Esophagus muscularis mucosa (tissue), 4 donors: ENCODE measurements around the gene ITPR2. TPM values are rescaled to one million over a fixed set of nuclear protein-coding genes. Genes with fewer than 3 reads are reported as not detected.
A peak's percentile ranks its signal among the peaks of the same experiment; 100 is the strongest.

ENCODE experiments used
- DNase-seq: peaks from one replicate; pipeline ENCODE4 v3.0.0-alpha.2; 2017; ENCODE audit errors: extremely low spot score
- H3K27ac ChIP-seq, 4 donors: fragments of 200-600 bp; sonication (generic); replicated peaks in 1 of 4; 1 replicate in 3 of 4; 2 replicates in 1 of 4; pipeline ENCODE4 v1.5.1; 2016 to 2019; ENCODE audit warnings: mild to moderate bottlenecking in 1 of 4
- H3K27me3 ChIP-seq, 4 donors: fragments of 200-600 bp; sonication (generic); one replicate each; pipeline versions ENCODE4 v1.5.1 to v1.6.0; 2016 to 2019
- H3K36me3 ChIP-seq, 4 donors: fragments of 200-600 bp; sonication (generic); one replicate each; pipeline ENCODE4 v1.5.1; 2016 to 2019
- H3K4me1 ChIP-seq, 4 donors: fragments of 200-600 bp; sonication (generic); one replicate each; pipeline ENCODE4 v1.5.1; 2016 to 2019
- H3K4me3 ChIP-seq, 4 donors: fragments of 200-600 bp; sonication (generic); 1 replicate in 2 of 4; 2 replicates in 2 of 4; pipeline ENCODE4 v1.5.1; 2016 to 2019; ENCODE audit warnings: mild to moderate bottlenecking in 4 of 4, moderate library complexity in 1 of 4
- H3K9me3 ChIP-seq, 4 donors: fragments of 200-600 bp; sonication (generic); 1 replicate in 3 of 4; 2 replicates in 1 of 4; pipeline ENCODE4 v1.5.1; 2016 to 2019
- EP300 ChIP-seq: sonication (generic); formaldehyde crosslinking; IDR thresholded peaks from one replicate; pipeline ENCODE4 v1.6.1; 2017; ENCODE audit warnings: antibody characterized with exemption
- POLR2A ChIP-seq: fragments of 450-650 bp; IDR thresholded peaks from one replicate; pipeline ENCODE4 v1.6.1; 2017; ENCODE audit warnings: antibody characterized with exemption, moderate library complexity, mild to moderate bottlenecking, low read depth
- POLR2AphosphoS5 ChIP-seq, 2 donors: sonication (generic); formaldehyde crosslinking; IDR thresholded peaks; one replicate each; pipeline ENCODE4 v1.6.1; 2017; ENCODE audit warnings: antibody characterized with exemption in 2 of 2
- WGBS: methylation state at CpG from one replicate; pipeline ENCODE4 v1.1.5; 2018; 5-methylcytosine and 5-hydroxymethylcytosine counted together
- intact Hi-C: fragments of 100-400 bp; cut with DNase I; formaldehyde crosslinking; loops from one replicate; pipeline ENCODE4 v1.15.1; 2023
- total RNA-seq, 4 donors: library from RNA; depleted of rRNA; stranded (reverse); fragments of >200 nt; gene quantifications; one replicate each; pipeline versions ENCODE4 v1.1.0 to v1.2.1, GENCODE V29; 2016
- TF ChIP-seq, protein P1 (sequence below), 3 experiments: fragments of 200-600 bp in 2 of 3; fragments of 450-650 bp in 1 of 3; sonication (generic) in 2 of 3; IDR thresholded peaks; one replicate each; pipeline ENCODE4 v1.5.1; 2017 to 2019; ENCODE audit warnings: antibody characterized with exemption in 3 of 3, mild to moderate bottlenecking in 2 of 3, moderate library complexity in 1 of 3

Gene ITPR2
- total RNA-seq, 4 donors from 2014 or later, result 23.7 to 26.6 (median 25.4) TPM

DNA sequence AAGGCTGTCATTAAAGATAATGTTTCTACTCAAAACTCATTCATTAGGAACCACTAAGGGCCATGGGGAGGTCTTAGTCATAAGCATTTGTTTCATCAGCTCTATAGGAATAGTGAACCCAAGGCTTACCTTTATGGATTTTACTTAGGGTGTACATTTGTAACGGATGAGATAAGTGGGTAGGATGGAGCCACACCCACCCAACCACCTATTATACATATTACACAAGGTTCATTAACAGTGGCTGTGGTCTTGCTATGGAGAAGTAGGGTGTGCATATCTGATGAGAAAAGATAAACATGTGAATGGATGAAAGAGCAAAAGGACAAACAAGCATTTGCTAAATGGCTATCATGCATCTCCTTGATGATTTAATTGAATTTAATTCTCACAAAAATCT is 39.6 kb upstream of the ITPR2 start:
- H3K4me3 ChIP-seq, result no peak overlapping the region
- H3K27ac ChIP-seq, result no peak overlapping the region
- H3K4me1 ChIP-seq, result peaks cover 11 to 19% (median 15%) of the 10 kb centered on the region in 4 donors
- H3K9me3 ChIP-seq, result no peaks in the 10 kb centered on the region
- H3K27me3 ChIP-seq, result no peaks in the 10 kb centered on the region
- TF ChIP-seq EP300 (no peak), POLR2A (no peak), POLR2AphosphoS5 (IDR thresholded peaks at IDR 0.05) (no peak)
- TF ChIP-seq, protein P1, sequence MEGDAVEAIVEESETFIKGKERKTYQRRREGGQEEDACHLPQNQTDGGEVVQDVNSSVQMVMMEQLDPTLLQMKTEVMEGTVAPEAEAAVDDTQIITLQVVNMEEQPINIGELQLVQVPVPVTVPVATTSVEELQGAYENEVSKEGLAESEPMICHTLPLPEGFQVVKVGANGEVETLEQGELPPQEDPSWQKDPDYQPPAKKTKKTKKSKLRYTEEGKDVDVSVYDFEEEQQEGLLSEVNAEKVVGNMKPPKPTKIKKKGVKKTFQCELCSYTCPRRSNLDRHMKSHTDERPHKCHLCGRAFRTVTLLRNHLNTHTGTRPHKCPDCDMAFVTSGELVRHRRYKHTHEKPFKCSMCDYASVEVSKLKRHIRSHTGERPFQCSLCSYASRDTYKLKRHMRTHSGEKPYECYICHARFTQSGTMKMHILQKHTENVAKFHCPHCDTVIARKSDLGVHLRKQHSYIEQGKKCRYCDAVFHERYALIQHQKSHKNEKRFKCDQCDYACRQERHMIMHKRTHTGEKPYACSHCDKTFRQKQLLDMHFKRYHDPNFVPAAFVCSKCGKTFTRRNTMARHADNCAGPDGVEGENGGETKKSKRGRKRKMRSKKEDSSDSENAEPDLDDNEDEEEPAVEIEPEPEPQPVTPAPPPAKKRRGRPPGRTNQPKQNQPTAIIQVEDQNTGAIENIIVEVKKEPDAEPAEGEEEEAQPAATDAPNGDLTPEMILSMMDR (IDR thresholded peaks at IDR 0.05), result no peak
- intact Hi-C loops, result no loop called here
- 90% methylated on average over 1 of the region's 1 CpG for WGBS
- H3K36me3 ChIP-seq, result no peaks in the 10 kb centered on the region
- no peak for DNase-seq

DNA sequence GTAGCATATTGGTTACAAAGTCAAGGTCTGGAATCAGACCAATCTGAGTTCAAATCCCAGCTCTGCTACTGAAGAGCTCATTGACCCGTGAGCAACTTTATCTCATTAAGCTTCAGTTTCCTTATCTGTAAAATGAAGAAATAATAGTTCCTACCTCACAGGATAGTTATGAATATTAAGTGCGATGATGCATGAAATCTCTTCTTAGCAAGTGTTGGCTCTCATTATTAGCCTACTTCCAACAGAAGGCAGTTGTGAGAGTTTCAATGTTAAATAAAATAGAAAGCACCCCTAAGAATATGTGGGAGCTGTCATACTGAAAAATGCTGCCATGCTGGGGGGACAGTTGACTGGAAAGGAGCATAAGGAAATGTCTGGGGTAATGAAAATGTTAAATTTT is 39.0 kb upstream of the ITPR2 start:
- DNase-seq, result no peak
- H3K4me1 ChIP-seq, result peaks cover 9 to 19% (median 15%) of the 10 kb centered on the region in 4 donors
- TF ChIP-seq POLR2AphosphoS5 (IDR thresholded peaks at IDR 0.05) (no peak), EP300 (no peak), POLR2A (no peak)
- TF ChIP-seq, protein P1 (IDR thresholded peaks at IDR 0.05), result no peak
- H3K9me3 ChIP-seq, result no peaks in the 10 kb centered on the region
- intact Hi-C loops, result no loop called here
- no peaks in the 10 kb centered on the region for H3K27me3 ChIP-seq
- no peak overlapping the region for H3K27ac ChIP-seq
- H3K36me3 ChIP-seq, result no peaks in the 10 kb centered on the region
- H3K4me3 ChIP-seq, result no peak overlapping the region
- WGBS, result 100% methylated on average over 2 of the region's 2 CpGs

DNA sequence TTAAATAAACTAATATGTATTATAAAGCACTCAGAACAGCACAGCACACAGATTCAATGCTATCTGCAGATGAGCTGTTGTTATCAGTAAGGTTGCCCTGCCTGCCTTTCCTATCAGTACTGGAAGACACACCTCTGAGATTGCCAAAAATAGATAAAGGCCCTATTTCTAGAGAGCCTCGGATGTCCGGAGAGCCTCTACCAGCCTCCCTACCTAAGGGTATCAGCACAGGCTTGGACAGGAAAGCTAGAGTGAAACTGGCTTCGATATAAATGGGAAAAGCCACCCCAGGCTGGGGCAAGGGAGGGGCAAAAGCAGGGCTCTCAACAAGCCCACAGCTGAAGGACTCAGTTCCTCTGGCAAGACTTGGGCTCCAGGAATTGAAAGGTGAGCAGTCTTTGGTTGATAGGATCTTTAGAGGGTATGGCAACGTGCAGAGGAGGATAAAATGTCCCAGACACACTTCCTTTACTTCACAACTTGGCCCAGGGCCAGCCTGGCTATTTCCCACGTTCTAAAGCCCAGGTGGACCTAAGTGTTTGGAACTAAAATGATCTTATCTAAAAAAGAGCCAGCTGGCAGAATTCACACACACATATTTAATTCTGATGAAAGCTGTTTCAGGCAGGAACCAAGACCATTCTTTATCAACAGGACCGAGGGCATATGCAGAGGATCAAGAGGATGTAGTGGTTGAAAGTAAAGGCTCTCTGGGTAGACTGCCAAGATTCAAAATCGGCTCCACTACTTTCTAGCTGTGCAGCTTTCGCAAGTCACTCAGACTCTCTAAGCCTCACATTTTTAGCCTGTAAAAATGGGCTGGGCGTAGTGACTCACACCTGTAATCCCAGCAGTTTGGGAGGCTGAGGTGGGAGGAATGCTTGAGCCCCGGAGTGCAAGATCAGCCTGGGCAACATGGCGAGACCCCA is 37.8 kb upstream of the ITPR2 start:
- Histone ChIP-seq H3K27me3 (no peaks in the 10 kb centered on the region), H3K36me3 (no peaks in the 10 kb centered on the region), H3K9me3 (no peaks in the 10 kb centered on the region), H3K27ac (peak overlapping the region in 1 of 4 donors; percentile 32), H3K4me3 (no peak overlapping the region), H3K4me1 (peaks cover 9 to 19% (median 15%) of the 10 kb centered on the region in 4 donors)
- TF ChIP-seq, protein P1 (IDR thresholded peaks at IDR 0.05), result no peak
- intact Hi-C loops, result no loop called here
- 38% methylated on average over 11 of the region's 11 CpGs for WGBS
- no peak for DNase-seq

DNA sequence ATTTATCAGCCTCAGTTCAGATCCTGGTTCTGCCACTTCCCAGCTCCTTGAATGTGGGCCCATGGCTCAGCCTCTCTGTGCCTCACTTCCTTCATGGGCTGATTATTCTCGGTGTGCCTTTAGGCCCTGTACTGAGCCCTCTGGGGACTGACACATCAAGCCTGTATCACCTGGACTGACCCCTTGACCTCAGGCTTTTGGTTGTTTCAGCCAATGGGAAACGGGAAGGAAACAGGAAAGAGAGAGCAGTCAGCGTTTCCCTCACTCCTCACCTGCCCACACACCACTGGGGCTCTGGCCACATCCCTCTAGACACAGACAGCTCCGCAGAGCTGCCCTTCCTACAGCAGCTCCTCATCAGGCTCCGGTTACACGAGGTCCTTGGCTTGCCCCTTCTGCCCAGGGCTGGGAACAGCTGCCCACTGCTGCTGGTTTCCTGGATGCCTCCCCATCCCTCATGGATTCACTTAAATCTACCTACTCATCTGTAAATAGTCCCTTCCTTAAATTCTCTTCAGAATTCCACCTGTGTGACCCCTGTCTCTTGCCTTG is 37.0 kb upstream of the ITPR2 start:
- H3K9me3 ChIP-seq, result no peaks in the 10 kb centered on the region
- intact Hi-C loops, result no loop called here
- no peaks in the 10 kb centered on the region for H3K36me3 ChIP-seq
- H3K4me1 ChIP-seq, result peaks cover 9 to 19% (median 15%) of the 10 kb centered on the region in 4 donors
- WGBS, result 78% methylated on average over 4 of the region's 6 CpGs
- H3K4me3 ChIP-seq, result no peak overlapping the region
- no peak overlapping the region for H3K27ac ChIP-seq
- DNase-seq, result no peak
- no peaks in the 10 kb centered on the region for H3K27me3 ChIP-seq
- TF ChIP-seq POLR2AphosphoS5 (IDR thresholded peaks at IDR 0.05) (no peak), POLR2A (no peak), EP300 (no peak)
- TF ChIP-seq, protein P1 (IDR thresholded peaks at IDR 0.05), result no peak
